GM10248 (cell line): ENCODE measurements around the gene CASD1.

ENCODE experiments used
- CTCF ChIA-PET: fragments of 300-600 bp; sonication (Branson Sonifier 250); formaldehyde crosslinking; extraction: SDS; loops from one replicate; lab custom pipeline; 2021; ENCODE audit warnings: antibody characterized with exemption; lab: Yijun Ruan, JAX
- POLR2A ChIA-PET: fragments of 350-650 bp; sonication (Branson Sonifier 250); formaldehyde crosslinking; extraction: SDS; loops from one replicate; lab custom pipeline; 2020; ENCODE audit warnings: antibody characterized with exemption; lab: Yijun Ruan, JAX
- DNase-seq: peaks from one replicate; pipeline ENCODE4 v3.0.0; 2012; ENCODE audit errors: extremely low spot score
- TF ChIP-seq, protein P1 (sequence below): IDR thresholded peaks from 2 replicates; pipeline ENCODE4 v1.5.1; 2012; ENCODE audit warnings: mild to moderate bottlenecking, low read depth; ENCODE audit errors: extremely low read depth, missing control alignments, control extremely low read depth

The CASD1 gene

DNA sequence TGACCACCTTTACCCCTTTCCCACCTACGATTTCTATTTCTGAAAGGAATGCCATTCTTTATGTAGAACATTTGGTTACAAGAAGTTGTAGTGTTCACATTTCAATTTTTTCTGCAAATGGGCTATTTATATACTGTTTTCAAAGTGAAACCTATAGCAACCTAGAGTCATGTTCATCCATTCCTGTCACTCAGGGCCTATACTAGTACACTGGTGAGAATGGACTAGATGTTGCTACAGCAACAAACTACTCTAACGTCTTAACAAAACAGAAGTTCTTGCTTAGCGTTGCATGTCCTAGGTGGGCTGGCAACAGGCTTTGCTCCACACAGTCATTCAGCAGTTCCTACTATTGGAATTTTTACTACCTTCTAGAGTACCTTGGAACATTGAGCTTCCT, 16.3 kb downstream of the CASD1 start:
- no peak for DNase-seq
- TF ChIP-seq, protein P1, sequence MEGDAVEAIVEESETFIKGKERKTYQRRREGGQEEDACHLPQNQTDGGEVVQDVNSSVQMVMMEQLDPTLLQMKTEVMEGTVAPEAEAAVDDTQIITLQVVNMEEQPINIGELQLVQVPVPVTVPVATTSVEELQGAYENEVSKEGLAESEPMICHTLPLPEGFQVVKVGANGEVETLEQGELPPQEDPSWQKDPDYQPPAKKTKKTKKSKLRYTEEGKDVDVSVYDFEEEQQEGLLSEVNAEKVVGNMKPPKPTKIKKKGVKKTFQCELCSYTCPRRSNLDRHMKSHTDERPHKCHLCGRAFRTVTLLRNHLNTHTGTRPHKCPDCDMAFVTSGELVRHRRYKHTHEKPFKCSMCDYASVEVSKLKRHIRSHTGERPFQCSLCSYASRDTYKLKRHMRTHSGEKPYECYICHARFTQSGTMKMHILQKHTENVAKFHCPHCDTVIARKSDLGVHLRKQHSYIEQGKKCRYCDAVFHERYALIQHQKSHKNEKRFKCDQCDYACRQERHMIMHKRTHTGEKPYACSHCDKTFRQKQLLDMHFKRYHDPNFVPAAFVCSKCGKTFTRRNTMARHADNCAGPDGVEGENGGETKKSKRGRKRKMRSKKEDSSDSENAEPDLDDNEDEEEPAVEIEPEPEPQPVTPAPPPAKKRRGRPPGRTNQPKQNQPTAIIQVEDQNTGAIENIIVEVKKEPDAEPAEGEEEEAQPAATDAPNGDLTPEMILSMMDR: no peak
- ChIA-PET CTCF (interaction anchor here (0.7 kb wide), 1 partner anchor 13 kb away, joined by 3 read pairs; no protein-coding TSS in a partner anchor), POLR2A (no interaction called here)

GRCh38 chr7:94529516-94529915, 19.9 kb downstream of the CASD1 start:
- CTCF ChIA-PET: interaction anchor here (1.0 to 1.8 kb wide), 4 partner anchors 10 to 16 kb away, joined by 3 to 4 read pairs (median 3); no protein-coding TSS in a partner anchor
- DNase-seq: no peak
- POLR2A ChIA-PET: no interaction called here
- TF ChIP-seq, protein P1: no peak

DNA sequence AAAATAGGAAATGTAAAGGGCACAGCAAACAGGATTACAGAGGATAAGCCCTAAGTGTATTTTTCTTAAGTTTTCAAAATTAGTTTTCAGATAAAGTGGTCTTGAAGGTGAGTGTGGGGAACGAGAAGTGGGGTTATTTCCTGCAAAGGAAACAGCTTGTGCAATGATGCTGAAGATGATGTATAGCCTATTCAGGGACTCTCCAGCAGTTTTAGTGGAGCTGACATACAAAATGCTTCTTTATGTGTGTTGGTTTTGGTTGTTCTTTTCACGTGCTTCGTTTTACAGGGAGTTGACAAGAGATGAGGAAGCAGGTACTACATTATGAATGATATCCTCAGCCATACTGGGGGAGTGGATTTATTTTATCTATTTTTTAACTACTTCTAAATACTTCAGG, 20.5 kb downstream of the CASD1 start:
- DNase-seq: no peak
- ChIA-PET CTCF (interaction anchor here (1.0 to 1.8 kb wide), 4 partner anchors 9 to 15 kb away, joined by 3 to 4 read pairs (median 3); no protein-coding TSS in a partner anchor), POLR2A (no interaction called here)
- TF ChIP-seq, protein P1: no peak

GRCh38 chr7:94532676-94533075, 23.1 kb downstream of the CASD1 start:
- TF ChIP-seq, protein P1: no peak
- ChIA-PET CTCF (no interaction called here), POLR2A (no interaction called here)
- DNase-seq: no peak

- POLR2A ChIA-PET: no interaction called here
These were observed 30.8 kb downstream of the CASD1 start for GRCh38 chr7:94540428-94540827.

DNA sequence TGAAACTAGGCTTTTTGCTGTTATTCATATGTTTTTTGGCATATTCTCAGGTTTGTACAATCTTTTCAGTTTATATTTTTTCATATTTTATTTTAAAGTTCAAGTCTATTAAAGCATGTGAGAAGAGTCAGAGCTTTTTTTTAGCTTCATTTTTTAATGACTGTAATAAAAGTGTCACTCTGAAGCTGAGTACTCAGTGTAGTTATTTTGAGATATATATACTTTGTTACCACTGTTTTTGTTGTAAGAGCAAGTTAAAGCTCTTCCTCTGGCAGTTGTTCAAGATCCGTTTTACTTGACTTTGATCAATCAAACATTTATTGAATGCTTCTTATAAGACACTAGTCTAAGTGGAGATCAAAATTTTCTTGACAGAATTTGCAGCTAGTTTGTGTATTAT, 37.5 kb downstream of the CASD1 start:
- DNase-seq: no peak
- ChIA-PET POLR2A (no interaction called here), CTCF (no interaction called here)
- TF ChIP-seq, protein P1: no peak

More at GRCh38 chr7:94540428-94540827, 30.8 kb downstream of the CASD1 start:
- TF ChIP-seq, protein P1: no peak
- no peak for DNase-seq
- CTCF ChIA-PET: no interaction called here
